Mesenchymal stem cell (in vitro differentiated cells and primary cell): ENCODE measurements around the gene PCBP4.
"Not testable (repeated sequence)": the region's sequence is repeated elsewhere in the genome, so short reads cannot be mapped to it uniquely, and the experiment has no call there.

Experiments used
- DNase-seq: peaks from one replicate; pipeline ENCODE4 v3.0.0-alpha.2; 2013
- H2AFZ ChIP-seq: one replicate; pipeline ENCODE4 v1.6.1; 2013; ENCODE audit warnings: low read depth, mild to moderate bottlenecking, control low read depth, inconsistent platforms, low read length, moderate library complexity
- H2AK5ac ChIP-seq: 2 replicates; pipeline ENCODE4 v1.6.1; 2013; ENCODE audit warnings: low read length, moderate library complexity, mild to moderate bottlenecking, inconsistent platforms; ENCODE audit not compliant: severe bottlenecking
- H2BK120ac ChIP-seq: one replicate; pipeline ENCODE4 v1.6.1; 2013; ENCODE audit warnings: low read depth, mild to moderate bottlenecking, inconsistent platforms, low read length, moderate library complexity
- H2BK12ac ChIP-seq, 2 experiments: one replicate each; pipeline ENCODE4 v1.6.1; 2013; ENCODE audit warnings: inconsistent platforms in 2 of 2, low read length in 2 of 2, mild to moderate bottlenecking in 2 of 2, moderate library complexity in 2 of 2, control low read depth in 1 of 2
- H2BK15ac ChIP-seq: one replicate; pipeline ENCODE4 v1.6.1; 2013; ENCODE audit warnings: mild to moderate bottlenecking, low read depth, inconsistent platforms; ENCODE audit not compliant: poor library complexity, severe bottlenecking
- H2BK5ac ChIP-seq: 2 replicates; pipeline ENCODE4 v1.6.1; 2013; ENCODE audit warnings: low read depth, mild to moderate bottlenecking, low read length, control low read depth, inconsistent platforms; ENCODE audit not compliant: poor library complexity, severe bottlenecking
- H3K14ac ChIP-seq, 2 experiments: one replicate each; pipeline ENCODE4 v1.6.1; 2013; ENCODE audit warnings: inconsistent platforms in 2 of 2, low read length in 2 of 2, control low read depth in 1 of 2, mild to moderate bottlenecking in 1 of 2, moderate library complexity in 1 of 2
- H3K18ac ChIP-seq, 2 experiments: one replicate each; pipeline ENCODE4 v1.6.1; 2013; ENCODE audit warnings: inconsistent platforms in 2 of 2, low read length in 2 of 2, control low read depth in 1 of 2, low read depth in 1 of 2, mild to moderate bottlenecking in 1 of 2
- H3K23ac ChIP-seq, 2 experiments: one replicate each; pipeline ENCODE4 v1.6.1; 2013; ENCODE audit warnings: inconsistent platforms in 2 of 2, low read length in 2 of 2, mild to moderate bottlenecking in 2 of 2, moderate library complexity in 2 of 2, control low read depth in 1 of 2
- H3K27ac ChIP-seq: 2 replicates; pipeline ENCODE4 v1.5.1; 2013; ENCODE audit warnings: mild to moderate bottlenecking, moderate library complexity, low read length, control low read depth, inconsistent platforms; ENCODE audit not compliant: poor library complexity, severe bottlenecking
- H3K27me3 ChIP-seq, 2 experiments: 2 replicates each; pipeline versions ENCODE4 v1.6.1 to v1.7.0; 2013; ENCODE audit warnings: low read length in 2 of 2, mild to moderate bottlenecking in 2 of 2, moderate library complexity in 2 of 2, control low read depth in 1 of 2, inconsistent platforms in 1 of 2; ENCODE audit not compliant: control insufficient read depth in 1 of 2, insufficient read depth in 1 of 2
- H3K36me3 ChIP-seq, 2 experiments: 2 replicates each; pipeline versions ENCODE4 v1.6.1 to v1.7.0; 2013; ENCODE audit warnings: low read length in 2 of 2, control low read depth in 1 of 2, inconsistent platforms in 1 of 2, low read depth in 1 of 2, mild to moderate bottlenecking in 1 of 2; ENCODE audit not compliant: insufficient read depth in 2 of 2, control insufficient read depth in 1 of 2
- H3K4ac ChIP-seq, 2 experiments: one replicate each; pipeline ENCODE4 v1.6.1; 2013; ENCODE audit warnings: inconsistent platforms in 2 of 2, low read length in 2 of 2, mild to moderate bottlenecking in 2 of 2, moderate library complexity in 2 of 2, control low read depth in 1 of 2, low read depth in 1 of 2
- H3K4me1 ChIP-seq: 2 replicates; pipeline ENCODE4 v1.6.1; 2013; ENCODE audit warnings: low read depth, low read length, control low read depth; ENCODE audit not compliant: control insufficient read depth, insufficient read depth
- H3K4me2 ChIP-seq: 2 replicates; pipeline ENCODE4 v1.6.1; 2013; ENCODE audit warnings: low read length, mild to moderate bottlenecking, inconsistent platforms; ENCODE audit not compliant: poor library complexity, severe bottlenecking
- H3K4me3 ChIP-seq, 2 experiments: 2 replicates each; pipeline versions ENCODE4 v1.5.1 to v1.7.0; 2013; ENCODE audit warnings: low read length in 2 of 2, mild to moderate bottlenecking in 2 of 2, control low read depth in 1 of 2, low read depth in 1 of 2; ENCODE audit not compliant: insufficient read depth in 1 of 2
- H3K79me1 ChIP-seq: replicated peaks from 2 replicates; pipeline ENCODE4 v1.6.1; 2013; ENCODE audit warnings: mild to moderate bottlenecking, control low read depth, low read length, inconsistent platforms; ENCODE audit not compliant: poor library complexity, severe bottlenecking
- H3K9ac ChIP-seq: 2 replicates; pipeline ENCODE4 v1.7.0; 2013; ENCODE audit warnings: mild to moderate bottlenecking, low read length, moderate library complexity
- H3K9me3 ChIP-seq: 2 replicates; pipeline ENCODE4 v1.7.0; 2013; ENCODE audit warnings: mild to moderate bottlenecking, low read length; ENCODE audit not compliant: control insufficient read depth
- H4K8ac ChIP-seq: one replicate; pipeline ENCODE4 v1.6.1; 2013; ENCODE audit warnings: inconsistent platforms, mild to moderate bottlenecking, low read length, moderate library complexity
- H4K91ac ChIP-seq: one replicate; pipeline ENCODE4 v1.6.1; 2013; ENCODE audit warnings: mild to moderate bottlenecking, low read length, inconsistent platforms
- WGBS: methylation state at CpG from one replicate; pipeline ENCODE4 v1.1.7; 2013; ENCODE audit warnings: mixed read lengths; 5-methylcytosine and 5-hydroxymethylcytosine counted together

Gene PCBP4

DNA sequence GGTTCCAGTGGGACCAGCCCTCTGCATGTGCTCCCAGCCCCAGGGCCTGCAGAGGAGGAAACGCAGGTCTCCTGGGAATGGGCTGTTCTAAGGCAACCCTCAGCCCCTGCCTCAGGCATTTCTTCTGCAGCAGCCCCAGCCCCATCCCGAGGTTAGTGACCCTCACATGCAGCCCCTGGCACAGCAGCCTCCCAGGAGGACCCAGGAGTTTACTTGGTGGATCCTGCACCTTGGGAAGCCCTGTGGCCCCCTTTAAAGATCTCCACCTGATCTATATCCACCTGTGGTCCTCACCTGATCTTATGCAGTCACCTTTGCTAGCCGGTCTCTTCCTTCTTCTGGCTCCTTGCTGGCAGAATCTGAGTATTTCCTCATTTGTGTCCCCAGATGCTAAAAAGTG is 38.3 kb downstream of the PCBP4 start:
- not testable (repeated sequence) for H3K4me3 ChIP-seq, H4K8ac ChIP-seq, H2AK5ac ChIP-seq, H3K79me1 ChIP-seq, H3K27ac ChIP-seq, H2BK12ac ChIP-seq, H3K14ac ChIP-seq, DNase-seq, H2BK120ac ChIP-seq, H3K4ac ChIP-seq, H4K91ac ChIP-seq, H3K9me3 ChIP-seq, H2BK15ac ChIP-seq, H3K4me1 ChIP-seq, H3K18ac ChIP-seq, H2AFZ ChIP-seq, H3K9ac ChIP-seq, H3K27me3 ChIP-seq, H3K23ac ChIP-seq, H3K4me2 ChIP-seq, H2BK5ac ChIP-seq
- 91% methylated on average over 3 of the region's 3 CpGs for WGBS
- peaks cover 24 to 27% of the 10 kb centered on the region in 2 experiments for H3K36me3 ChIP-seq

DNA sequence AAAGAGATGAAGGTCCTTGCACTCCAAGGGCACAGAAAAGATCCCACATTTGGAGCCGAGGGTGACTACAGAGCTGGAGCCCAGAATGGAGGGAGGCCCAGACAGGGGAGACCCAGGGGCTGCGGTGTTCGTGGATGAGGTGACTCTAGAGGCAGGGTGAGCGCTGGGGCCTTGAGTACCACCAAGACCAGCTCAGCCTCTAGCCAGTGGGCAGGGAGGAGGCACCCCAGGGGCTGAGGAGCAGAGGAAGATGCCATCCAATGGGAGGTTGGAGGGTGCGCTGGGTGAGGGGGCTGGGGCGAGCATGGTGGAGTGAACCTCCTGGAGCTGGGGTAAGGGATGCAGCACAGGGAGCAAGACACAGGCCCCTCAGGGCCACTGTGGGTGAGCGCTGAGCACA is 38.8 kb downstream of the PCBP4 start:
- H3K14ac ChIP-seq: no peak overlapping the region
- no peak overlapping the region for H3K27ac ChIP-seq
- H3K4me1 ChIP-seq: peaks cover 2% of the 10 kb centered on the region
- H3K9ac ChIP-seq: no peak overlapping the region
- H2AK5ac ChIP-seq: no peak overlapping the region
- H3K9me3 ChIP-seq: no peaks in the 10 kb centered on the region
- no peak overlapping the region for H2BK120ac ChIP-seq
- no peak overlapping the region for H4K8ac ChIP-seq
- H3K36me3 ChIP-seq: peaks cover 18 to 22% of the 10 kb centered on the region in 2 experiments
- 82% methylated on average over 5 of the region's 7 CpGs for WGBS
- no peak overlapping the region for H2BK12ac ChIP-seq
- H3K23ac ChIP-seq: no peak overlapping the region
- no peak overlapping the region for H2BK15ac ChIP-seq
- H3K4me2 ChIP-seq: no peak overlapping the region
- no peak for DNase-seq
- H3K27me3 ChIP-seq: no peaks in the 10 kb centered on the region
- no peak overlapping the region for H2AFZ ChIP-seq
- H4K91ac ChIP-seq: no peak overlapping the region
- H3K79me1 ChIP-seq: no peaks in the 10 kb centered on the region
- no peak overlapping the region for H3K18ac ChIP-seq
- no peak overlapping the region for H3K4ac ChIP-seq
- H3K4me3 ChIP-seq: no peak overlapping the region
- H2BK5ac ChIP-seq: no peak overlapping the region

DNA sequence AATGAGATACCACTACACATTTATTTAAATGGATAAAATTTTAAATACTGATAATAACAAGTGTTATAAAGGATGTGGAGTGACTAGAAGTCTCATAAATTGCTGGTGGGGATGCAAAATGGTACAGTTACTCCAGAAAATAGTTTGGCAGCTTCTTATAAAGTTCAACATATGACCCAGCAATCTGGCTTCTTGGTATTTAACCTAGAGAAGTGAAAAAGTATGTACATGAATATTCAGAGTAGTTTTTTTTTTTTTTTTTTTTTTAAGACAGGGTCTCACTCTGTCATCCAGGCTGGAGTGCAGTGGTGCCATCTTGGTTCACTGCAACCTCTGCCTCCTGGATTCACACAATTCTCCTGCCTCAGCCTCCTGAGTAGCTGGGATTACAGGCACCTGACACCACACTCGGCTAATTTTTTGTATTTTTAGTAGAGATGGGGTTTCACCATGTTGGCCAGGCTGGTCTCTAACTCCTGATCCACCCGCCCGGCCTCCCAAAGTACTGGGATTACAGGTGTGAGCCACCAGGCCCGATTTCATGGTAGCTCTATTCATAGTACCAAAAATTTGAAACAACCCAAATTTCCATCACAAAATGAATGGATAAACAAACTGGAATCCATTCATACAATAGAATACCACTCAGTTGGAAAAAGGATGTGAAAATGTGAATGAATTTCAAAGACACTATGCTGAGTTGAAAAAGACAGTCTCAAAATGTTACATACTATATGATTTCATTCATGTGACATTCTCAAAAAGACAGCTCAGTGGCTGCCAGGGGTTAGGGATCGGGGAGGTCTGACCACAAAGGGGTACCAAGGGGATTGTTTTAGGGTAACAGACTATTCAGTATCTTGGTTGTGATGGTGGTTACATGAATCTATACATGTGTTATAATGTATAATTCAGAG is 39.9 kb downstream of the PCBP4 start:
- no peak overlapping the region for H2BK15ac ChIP-seq
- no peak overlapping the region for H3K14ac ChIP-seq
- no peak overlapping the region for H3K18ac ChIP-seq
- H3K9me3 ChIP-seq: no peaks in the 10 kb centered on the region
- no peak overlapping the region for H3K4ac ChIP-seq
- no peak overlapping the region for H2AK5ac ChIP-seq
- 84% methylated on average over 5 of the region's 5 CpGs for WGBS
- no peak overlapping the region for H4K91ac ChIP-seq
- H3K4me3 ChIP-seq: no peak overlapping the region
- no peaks in the 10 kb centered on the region for H3K4me1 ChIP-seq
- H3K9ac ChIP-seq: no peak overlapping the region
- no peak overlapping the region for H2AFZ ChIP-seq
- H2BK5ac ChIP-seq: no peak overlapping the region
- H3K23ac ChIP-seq: no peak overlapping the region
- H3K36me3 ChIP-seq: peaks cover 7 to 10% of the 10 kb centered on the region in 2 experiments
- H3K27ac ChIP-seq: no peak overlapping the region
- H4K8ac ChIP-seq: no peak overlapping the region
- no peak overlapping the region for H3K4me2 ChIP-seq
- H3K79me1 ChIP-seq: no peaks in the 10 kb centered on the region
- no peak overlapping the region for H2BK12ac ChIP-seq
- no peak for DNase-seq
- H2BK120ac ChIP-seq: no peak overlapping the region
- no peaks in the 10 kb centered on the region for H3K27me3 ChIP-seq

DNA sequence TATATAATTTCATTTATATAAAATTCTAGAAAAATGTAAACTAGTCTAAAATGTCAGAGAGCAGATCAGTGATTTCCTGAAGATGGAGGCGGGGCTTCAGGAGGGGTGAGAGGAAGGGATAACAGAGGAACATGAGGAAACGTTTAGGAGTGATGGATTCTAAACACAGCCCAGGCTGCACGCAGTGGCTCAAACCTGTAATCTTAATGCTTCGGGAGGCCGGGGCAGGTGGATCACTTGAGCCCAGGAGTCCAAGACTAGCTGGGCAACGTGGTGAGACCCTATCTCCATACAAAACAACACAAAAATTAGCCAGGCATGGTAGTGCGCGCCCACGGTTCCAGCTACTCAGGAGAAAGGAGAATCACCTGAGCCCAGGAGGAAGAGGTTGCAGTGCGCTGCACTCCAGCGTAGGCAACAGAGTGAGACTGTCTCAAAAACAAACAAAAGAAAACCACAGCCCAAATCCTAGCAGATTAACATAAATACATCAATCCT is 46.1 kb downstream of the PCBP4 start:
- no peak overlapping the region for H4K8ac ChIP-seq
- H3K79me1 ChIP-seq: no peaks in the 10 kb centered on the region
- H2BK5ac ChIP-seq: no peak overlapping the region

More for the DNA sequence above, 46.1 kb downstream of the PCBP4 start:
- Histone ChIP-seq H4K91ac (no peak overlapping the region), H3K9ac (no peak overlapping the region), H3K4me3 (no peak overlapping the region), H2AFZ (no peak overlapping the region), H3K4me2 (no peak overlapping the region), H2AK5ac (no peak overlapping the region), H3K27ac (no peak overlapping the region), H2BK120ac (no peak overlapping the region), H3K27me3 (no peaks in the 10 kb centered on the region), H3K36me3 (no peaks in the 10 kb centered on the region), H3K4ac (no peak overlapping the region), H3K9me3 (no peaks in the 10 kb centered on the region), H2BK12ac (no peak overlapping the region), H2BK15ac (no peak overlapping the region), H3K18ac (no peak overlapping the region), H3K4me1 (no peaks in the 10 kb centered on the region), H3K14ac (no peak overlapping the region), H3K23ac (no peak overlapping the region)
- WGBS: 82% methylated on average over 11 of the region's 11 CpGs
- no peak for DNase-seq
